Neural cell (in vitro differentiated cells): ENCODE data around the gene NUDT19.

Source experiments
- EZH2 ChIP-seq: fragments of 200-600, 300-800 bp; shearing (Covaris generic), sonication (generic); IDR thresholded peaks from 2 replicates; pipeline ENCODE4 v1.6.1; 2014; ENCODE audit warnings: antibody characterized with exemption, low read length, borderline replicate concordance, mild to moderate bottlenecking; ENCODE audit not compliant: insufficient read depth, poor library complexity, severe bottlenecking
- RAD21 ChIP-seq: fragments of 450-650 bp; conservative IDR thresholded peaks from 2 replicates; pipeline ENCODE4 v1.6.1; 2014; ENCODE audit warnings: antibody characterized with exemption, mild to moderate bottlenecking, moderate library complexity

DNA sequence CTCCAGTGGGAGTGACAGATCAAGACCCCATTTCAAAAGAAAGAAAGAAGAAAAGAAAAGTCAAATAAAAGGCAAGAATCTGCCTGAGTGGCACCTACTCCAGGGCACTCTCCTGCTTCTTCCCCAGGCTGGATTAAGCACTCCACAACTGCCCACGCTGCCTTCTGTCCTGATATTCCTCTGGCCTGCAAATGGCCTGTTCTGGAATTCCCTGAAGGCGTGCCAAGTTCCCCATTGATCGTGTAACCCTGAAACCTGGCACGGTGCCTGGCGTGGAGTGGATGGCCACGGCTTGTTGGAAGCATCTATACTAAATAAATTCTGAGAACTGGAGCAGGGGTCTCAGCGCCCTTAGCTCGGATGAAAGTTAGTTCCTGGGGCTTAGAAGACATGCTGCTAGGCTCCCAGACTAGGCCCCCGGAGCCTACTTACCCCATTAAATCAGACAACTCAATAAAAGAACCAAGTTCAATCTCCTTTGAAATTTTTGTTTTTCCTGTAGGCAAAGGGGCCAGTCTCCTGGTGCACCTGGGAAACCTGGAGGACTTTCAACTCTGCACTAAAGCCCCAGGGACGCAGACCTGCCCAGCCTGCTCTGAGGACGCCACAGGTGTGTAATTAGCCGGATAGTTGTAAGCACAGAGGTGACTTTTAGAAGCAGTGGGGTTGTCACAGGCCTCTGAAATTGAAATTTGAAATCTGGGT lies 38.6 kb upstream of the NUDT19 start:
- TF ChIP-seq RAD21 (no peak), EZH2 (no peak)
